Measurements from ENCODE around the gene TECTA. TPM values are rescaled to one million over a fixed set of nuclear protein-coding genes. Genes with fewer than 3 reads are reported as not detected.

Gene TECTA
- total RNA-seq, 1 experiment from 2014 or later = 0.37 TPM

DNA sequence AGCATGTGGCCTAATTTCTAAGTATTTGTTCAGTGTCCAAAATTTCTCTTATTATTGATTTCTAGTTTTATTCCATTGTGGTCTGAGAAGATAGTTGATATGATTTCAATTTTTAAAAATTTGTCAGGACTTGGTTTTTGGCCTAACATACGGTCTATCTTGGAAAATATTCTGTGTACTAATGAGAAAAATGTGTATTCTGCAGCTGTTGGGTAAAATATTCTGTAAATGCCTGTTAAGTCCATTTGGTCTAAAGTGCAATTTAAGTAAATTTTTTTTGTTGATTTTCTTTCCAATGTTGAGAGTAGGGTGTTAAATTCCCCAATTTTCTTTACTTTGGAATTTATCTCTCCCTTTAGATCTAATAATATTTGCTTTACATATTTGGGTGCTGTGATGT lies 78.3 kb downstream of the TECTA start:
- Mint-ChIP-seq H3K27me3 (ENCODE audit: low read depth) (peaks cover 12% of the 10 kb centered on the region), H3K36me3 (peaks cover 43% of the 10 kb centered on the region), H3K27ac (no peak overlapping the region), H3K4me3 (no peak overlapping the region), H3K9me3 (peaks cover 63% of the 10 kb centered on the region), H3K4me1 (no peaks in the 10 kb centered on the region)
- ChIA-PET POLR2A (no interaction called here), CTCF (no interaction called here)
- TF ChIP-seq ZNF263 (CRISPR knock-in tag; IDR thresholded peaks at IDR 0.05; ENCODE audit: low read depth) (no peak), ZNF138 (CRISPR knock-in tag; conservative IDR thresholded peaks at IDR 0.05) (no peak), CREB1 (CRISPR knock-in tag; IDR thresholded peaks at IDR 0.05) (no peak), CDX4 (CRISPR knock-in tag; IDR thresholded peaks at IDR 0.05; ENCODE audit: borderline replicate concordance) (no peak), TCF7 (CRISPR knock-in tag; IDR thresholded peaks at IDR 0.05; ENCODE audit: low read depth) (no peak), KAT7 (CRISPR knock-in tag; IDR thresholded peaks at IDR 0.05; ENCODE audit: borderline replicate concordance) (no peak), PRRX2 (CRISPR knock-in tag; IDR thresholded peaks at IDR 0.05) (no peak), SOX15 (CRISPR knock-in tag; IDR thresholded peaks at IDR 0.05) (no peak), ZBTB21 (CRISPR knock-in tag; IDR thresholded peaks at IDR 0.05; ENCODE audit: borderline replicate concordance) (no peak), SP1 (CRISPR knock-in tag; conservative IDR thresholded peaks at IDR 0.05) (no peak), GRHL2 (CRISPR knock-in tag; IDR thresholded peaks at IDR 0.05; ENCODE audit: insufficient replicate concordance, severe bottlenecking) (no peak), FOXJ3 (CRISPR knock-in tag; IDR thresholded peaks at IDR 0.05; ENCODE audit: borderline replicate concordance) (no peak)
- TF ChIP-seq, protein P1, sequence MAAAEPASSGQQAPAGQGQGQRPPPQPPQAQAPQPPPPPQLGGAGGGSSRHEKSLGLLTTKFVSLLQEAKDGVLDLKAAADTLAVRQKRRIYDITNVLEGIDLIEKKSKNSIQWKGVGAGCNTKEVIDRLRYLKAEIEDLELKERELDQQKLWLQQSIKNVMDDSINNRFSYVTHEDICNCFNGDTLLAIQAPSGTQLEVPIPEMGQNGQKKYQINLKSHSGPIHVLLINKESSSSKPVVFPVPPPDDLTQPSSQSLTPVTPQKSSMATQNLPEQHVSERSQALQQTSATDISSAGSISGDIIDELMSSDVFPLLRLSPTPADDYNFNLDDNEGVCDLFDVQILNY (CRISPR knock-in tag; IDR thresholded peaks at IDR 0.05) = no peak
- TF ChIP-seq, protein P2, sequence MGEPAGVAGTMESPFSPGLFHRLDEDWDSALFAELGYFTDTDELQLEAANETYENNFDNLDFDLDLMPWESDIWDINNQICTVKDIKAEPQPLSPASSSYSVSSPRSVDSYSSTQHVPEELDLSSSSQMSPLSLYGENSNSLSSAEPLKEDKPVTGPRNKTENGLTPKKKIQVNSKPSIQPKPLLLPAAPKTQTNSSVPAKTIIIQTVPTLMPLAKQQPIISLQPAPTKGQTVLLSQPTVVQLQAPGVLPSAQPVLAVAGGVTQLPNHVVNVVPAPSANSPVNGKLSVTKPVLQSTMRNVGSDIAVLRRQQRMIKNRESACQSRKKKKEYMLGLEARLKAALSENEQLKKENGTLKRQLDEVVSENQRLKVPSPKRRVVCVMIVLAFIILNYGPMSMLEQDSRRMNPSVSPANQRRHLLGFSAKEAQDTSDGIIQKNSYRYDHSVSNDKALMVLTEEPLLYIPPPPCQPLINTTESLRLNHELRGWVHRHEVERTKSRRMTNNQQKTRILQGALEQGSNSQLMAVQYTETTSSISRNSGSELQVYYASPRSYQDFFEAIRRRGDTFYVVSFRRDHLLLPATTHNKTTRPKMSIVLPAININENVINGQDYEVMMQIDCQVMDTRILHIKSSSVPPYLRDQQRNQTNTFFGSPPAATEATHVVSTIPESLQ (CRISPR knock-in tag; IDR thresholded peaks at IDR 0.05) = no peak
- ATAC-seq (no peak), DNase-seq (ENCODE audit: low spot score) (no peak)

DNA sequence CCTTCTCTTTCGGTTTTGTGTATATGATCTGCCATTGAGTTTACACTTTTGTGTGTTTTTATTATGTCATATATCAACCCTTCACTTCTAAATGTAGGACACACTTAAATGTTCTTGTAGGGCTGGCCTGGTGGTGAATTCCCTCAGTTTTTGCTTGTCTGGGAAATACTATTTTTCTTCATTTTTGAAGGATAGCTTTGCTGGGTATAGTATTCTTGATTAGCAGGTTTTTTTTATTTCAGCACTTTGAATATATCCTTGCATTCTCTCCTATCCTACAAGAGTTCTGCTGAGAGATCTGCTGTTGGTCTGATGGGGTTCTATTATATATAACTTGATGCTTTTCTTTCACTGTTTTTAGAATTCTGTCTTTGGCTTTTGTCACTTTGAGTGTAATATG lies 79.1 kb downstream of the TECTA start:
- POLR2A ChIA-PET = interaction anchor here (0.6 kb wide), 1 partner anchor 62 kb away, joined by 3 read pairs; no protein-coding TSS in a partner anchor

More for the DNA sequence above, 79.1 kb downstream of the TECTA start:
- Mint-ChIP-seq H3K4me3 (no peak overlapping the region), H3K9me3 (peaks cover 63% of the 10 kb centered on the region), H3K27me3 (ENCODE audit: low read depth) (peaks cover 14% of the 10 kb centered on the region), H3K4me1 (no peaks in the 10 kb centered on the region), H3K36me3 (peaks cover 43% of the 10 kb centered on the region), H3K27ac (no peak overlapping the region)
- CTCF ChIA-PET = interaction anchor here (0.7 kb wide), 2 partner anchors 15 to 377 kb away, joined by 3 read pairs; no protein-coding TSS in a partner anchor
- DNase-seq (ENCODE audit: low spot score) (no peak), ATAC-seq (no peak)
- TF ChIP-seq PRDM15 (CRISPR knock-in tag; IDR thresholded peaks at IDR 0.05) (no peak), ZNF138 (CRISPR knock-in tag; conservative IDR thresholded peaks at IDR 0.05) (no peak), TP53 (CRISPR knock-in tag; IDR thresholded peaks at IDR 0.05) (no peak), E2F4 (CRISPR knock-in tag; IDR thresholded peaks at IDR 0.05; ENCODE audit: borderline replicate concordance, low read depth) (no peak)

Measured in WTC11 (cell line).